A549 (cell line): ENCODE results near the gene DKC1.

Experiments used
- JUN ChIP-seq, 2 experiments: fragments of >200 bp; sonication (Bioruptor Twin); formaldehyde crosslinking; IDR thresholded peaks; 2 replicates in 1 of 2; 3 replicates in 1 of 2; pipeline ENCODE4 v1.6.1; 2016 to 2017
- RAD21 ChIP-seq, 2 experiments: fragments of >200 bp in 1 of 2; sonication (Bioruptor Twin) in 1 of 2; formaldehyde crosslinking in 1 of 2; IDR thresholded peaks in 1 of 2; conservative IDR thresholded peaks in 1 of 2; 2 replicates in 1 of 2; 3 replicates in 1 of 2; pipeline ENCODE4 v1.6.1; 2012 to 2018; ENCODE audit warnings: inconsistent platforms in 1 of 2

DNA sequence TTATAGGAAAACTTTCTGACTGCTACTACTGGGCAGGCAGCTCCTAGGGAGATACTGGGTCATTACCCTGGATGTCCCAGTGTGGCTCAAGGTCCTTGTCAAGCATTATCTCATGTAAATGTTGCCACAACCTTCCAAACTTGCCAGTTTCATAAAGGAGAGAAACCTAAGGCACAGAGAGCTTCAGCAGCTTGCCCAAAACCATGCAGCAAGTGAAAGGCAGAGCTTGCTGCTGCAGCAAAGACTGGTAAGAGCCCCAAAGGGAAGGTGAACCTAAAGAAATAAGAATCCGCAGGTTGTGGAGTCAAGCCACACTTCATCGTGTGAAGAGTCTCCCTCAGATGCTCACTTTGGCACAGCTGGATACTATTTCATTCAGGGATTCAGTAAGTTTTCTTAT, 40.3 kb downstream of the DKC1 start:
- TF ChIP-seq RAD21 (conservative IDR thresholded peaks at IDR 0.05 in 1 of 2, IDR thresholded peaks at IDR 0.05 in 1 of 2) (no peak), JUN (IDR thresholded peaks at IDR 0.05) (no peak)
